Measurements from ENCODE around the gene CLEC4E. TPM values are rescaled to one million over a fixed set of nuclear protein-coding genes. Genes with fewer than 3 reads are reported as not detected.

Gene CLEC4E
- total RNA-seq, 1 donor: not detected

- H4K20me1 ChIP-seq (ENCODE audit: insufficient read depth, low read length): no peaks in the 10 kb centered on the region
- H3K4me1 ChIP-seq (ENCODE audit: insufficient read depth, low read length): no peaks in the 10 kb centered on the region
- H3K27ac ChIP-seq (ENCODE audit: low read depth, low read length): no peak overlapping the region
- H3K79me2 ChIP-seq (ENCODE audit: insufficient read depth, low read length): no peaks in the 10 kb centered on the region
- H3K9me3 ChIP-seq (ENCODE audit: low read depth, low read length): no peaks in the 10 kb centered on the region
- no peaks in the 10 kb centered on the region for H3K27me3 ChIP-seq (ENCODE audit: insufficient read depth, low read length)
- no peak overlapping the region for H2AFZ ChIP-seq (ENCODE audit: low read length)
- H3K36me3 ChIP-seq (ENCODE audit: insufficient read depth, low read length): no peaks in the 10 kb centered on the region
- TF ChIP-seq, protein P1, sequence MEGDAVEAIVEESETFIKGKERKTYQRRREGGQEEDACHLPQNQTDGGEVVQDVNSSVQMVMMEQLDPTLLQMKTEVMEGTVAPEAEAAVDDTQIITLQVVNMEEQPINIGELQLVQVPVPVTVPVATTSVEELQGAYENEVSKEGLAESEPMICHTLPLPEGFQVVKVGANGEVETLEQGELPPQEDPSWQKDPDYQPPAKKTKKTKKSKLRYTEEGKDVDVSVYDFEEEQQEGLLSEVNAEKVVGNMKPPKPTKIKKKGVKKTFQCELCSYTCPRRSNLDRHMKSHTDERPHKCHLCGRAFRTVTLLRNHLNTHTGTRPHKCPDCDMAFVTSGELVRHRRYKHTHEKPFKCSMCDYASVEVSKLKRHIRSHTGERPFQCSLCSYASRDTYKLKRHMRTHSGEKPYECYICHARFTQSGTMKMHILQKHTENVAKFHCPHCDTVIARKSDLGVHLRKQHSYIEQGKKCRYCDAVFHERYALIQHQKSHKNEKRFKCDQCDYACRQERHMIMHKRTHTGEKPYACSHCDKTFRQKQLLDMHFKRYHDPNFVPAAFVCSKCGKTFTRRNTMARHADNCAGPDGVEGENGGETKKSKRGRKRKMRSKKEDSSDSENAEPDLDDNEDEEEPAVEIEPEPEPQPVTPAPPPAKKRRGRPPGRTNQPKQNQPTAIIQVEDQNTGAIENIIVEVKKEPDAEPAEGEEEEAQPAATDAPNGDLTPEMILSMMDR (IDR thresholded peaks at IDR 0.05; ENCODE audit: extremely low read depth, low read depth, low read length): no peak
- H3K4me3 ChIP-seq (ENCODE audit: insufficient read depth, low read length): no peak overlapping the region
- no peak for DNase-seq (ENCODE audit: insufficient read length, low spot score, missing footprints)
- no peak overlapping the region for H3K4me2 ChIP-seq (ENCODE audit: insufficient read depth, low read length)
Measured at GRCh38 chr12:8549381-8549780, 8.7 kb upstream of the CLEC4E start.

GRCh38 chr12:8548192-8548591 lies 7.5 kb upstream of the CLEC4E start:
- Histone ChIP-seq H3K9me3 (ENCODE audit: low read depth, low read length) (no peaks in the 10 kb centered on the region), H3K4me3 (ENCODE audit: insufficient read depth, low read length) (no peak overlapping the region), H3K27ac (ENCODE audit: low read depth, low read length) (no peak overlapping the region), H3K4me1 (ENCODE audit: insufficient read depth, low read length) (no peaks in the 10 kb centered on the region), H3K4me2 (ENCODE audit: insufficient read depth, low read length) (no peak overlapping the region), H3K27me3 (ENCODE audit: insufficient read depth, low read length) (no peaks in the 10 kb centered on the region), H2AFZ (ENCODE audit: low read length) (no peak overlapping the region), H4K20me1 (ENCODE audit: insufficient read depth, low read length) (no peaks in the 10 kb centered on the region), H3K36me3 (ENCODE audit: insufficient read depth, low read length) (no peaks in the 10 kb centered on the region), H3K79me2 (ENCODE audit: insufficient read depth, low read length) (no peaks in the 10 kb centered on the region)
- no peak for DNase-seq (ENCODE audit: insufficient read length, low spot score, missing footprints)
- TF ChIP-seq, protein P1 (IDR thresholded peaks at IDR 0.05; ENCODE audit: extremely low read depth, low read depth, low read length): no peak

- Histone ChIP-seq H3K4me3 (ENCODE audit: insufficient read depth, low read length) (no peak overlapping the region), H4K20me1 (ENCODE audit: insufficient read depth, low read length) (no peaks in the 10 kb centered on the region), H3K27ac (ENCODE audit: low read depth, low read length) (no peak overlapping the region), H3K27me3 (ENCODE audit: insufficient read depth, low read length) (no peaks in the 10 kb centered on the region), H3K4me1 (ENCODE audit: insufficient read depth, low read length) (no peaks in the 10 kb centered on the region), H3K9me3 (ENCODE audit: low read depth, low read length) (no peaks in the 10 kb centered on the region), H2AFZ (ENCODE audit: low read length) (no peak overlapping the region), H3K36me3 (ENCODE audit: insufficient read depth, low read length) (no peaks in the 10 kb centered on the region), H3K4me2 (ENCODE audit: insufficient read depth, low read length) (no peak overlapping the region), H3K79me2 (ENCODE audit: insufficient read depth, low read length) (no peaks in the 10 kb centered on the region)
- TF ChIP-seq, protein P1 (IDR thresholded peaks at IDR 0.05; ENCODE audit: extremely low read depth, low read depth, low read length): no peak
- no peak for DNase-seq (ENCODE audit: insufficient read length, low spot score, missing footprints)
Measured at GRCh38 chr12:8547645-8548044, 6.9 kb upstream of the CLEC4E start.

DNA sequence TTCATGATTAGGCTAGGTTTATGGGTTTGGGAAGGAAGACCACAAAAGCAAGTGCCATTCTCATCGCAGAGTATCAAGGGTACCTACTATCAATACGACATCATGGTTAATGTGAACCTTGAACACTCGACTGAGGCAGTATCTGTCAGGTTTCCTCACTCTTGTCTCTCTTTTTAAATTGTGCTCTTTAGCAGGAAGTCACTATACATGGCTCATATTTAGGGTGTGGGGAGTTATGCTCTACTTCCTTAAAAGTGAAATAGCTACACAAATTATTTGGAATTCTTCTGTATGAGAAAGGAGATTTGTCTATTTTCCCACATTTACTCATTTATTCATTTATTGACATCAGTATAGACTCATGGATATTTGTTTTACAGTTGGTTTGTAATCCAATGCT lies 5.9 kb upstream of the CLEC4E start:
- TF ChIP-seq, protein P1 (IDR thresholded peaks at IDR 0.05; ENCODE audit: extremely low read depth, low read depth, low read length): no peak
- Histone ChIP-seq H2AFZ (ENCODE audit: low read length) (no peak overlapping the region), H3K79me2 (ENCODE audit: insufficient read depth, low read length) (no peaks in the 10 kb centered on the region), H3K9me3 (ENCODE audit: low read depth, low read length) (no peaks in the 10 kb centered on the region), H3K4me3 (ENCODE audit: insufficient read depth, low read length) (no peak overlapping the region), H3K27me3 (ENCODE audit: insufficient read depth, low read length) (no peaks in the 10 kb centered on the region), H3K4me1 (ENCODE audit: insufficient read depth, low read length) (no peaks in the 10 kb centered on the region), H3K36me3 (ENCODE audit: insufficient read depth, low read length) (no peaks in the 10 kb centered on the region), H3K4me2 (ENCODE audit: insufficient read depth, low read length) (no peak overlapping the region), H4K20me1 (ENCODE audit: insufficient read depth, low read length) (no peaks in the 10 kb centered on the region), H3K27ac (ENCODE audit: low read depth, low read length) (no peak overlapping the region)
- DNase-seq (ENCODE audit: insufficient read length, low spot score, missing footprints): no peak

Measured in osteoblast (primary cell).